HG03108 (cell line): Measurements from ENCODE around the gene UGT3A2.
A peak's percentile ranks its signal among the peaks of the same experiment; 100 is the strongest.

Experiments used
- ATAC-seq: cut with Tn5 transposase; IDR thresholded peaks from one replicate; pipeline ENCODE4 v1.9.1; 2021; ENCODE audit warnings: moderate library complexity; ENCODE audit not compliant: unreplicated experiment

The UGT3A2 gene, protein sequence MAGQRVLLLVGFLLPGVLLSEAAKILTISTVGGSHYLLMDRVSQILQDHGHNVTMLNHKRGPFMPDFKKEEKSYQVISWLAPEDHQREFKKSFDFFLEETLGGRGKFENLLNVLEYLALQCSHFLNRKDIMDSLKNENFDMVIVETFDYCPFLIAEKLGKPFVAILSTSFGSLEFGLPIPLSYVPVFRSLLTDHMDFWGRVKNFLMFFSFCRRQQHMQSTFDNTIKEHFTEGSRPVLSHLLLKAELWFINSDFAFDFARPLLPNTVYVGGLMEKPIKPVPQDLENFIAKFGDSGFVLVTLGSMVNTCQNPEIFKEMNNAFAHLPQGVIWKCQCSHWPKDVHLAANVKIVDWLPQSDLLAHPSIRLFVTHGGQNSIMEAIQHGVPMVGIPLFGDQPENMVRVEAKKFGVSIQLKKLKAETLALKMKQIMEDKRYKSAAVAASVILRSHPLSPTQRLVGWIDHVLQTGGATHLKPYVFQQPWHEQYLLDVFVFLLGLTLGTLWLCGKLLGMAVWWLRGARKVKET

DNA sequence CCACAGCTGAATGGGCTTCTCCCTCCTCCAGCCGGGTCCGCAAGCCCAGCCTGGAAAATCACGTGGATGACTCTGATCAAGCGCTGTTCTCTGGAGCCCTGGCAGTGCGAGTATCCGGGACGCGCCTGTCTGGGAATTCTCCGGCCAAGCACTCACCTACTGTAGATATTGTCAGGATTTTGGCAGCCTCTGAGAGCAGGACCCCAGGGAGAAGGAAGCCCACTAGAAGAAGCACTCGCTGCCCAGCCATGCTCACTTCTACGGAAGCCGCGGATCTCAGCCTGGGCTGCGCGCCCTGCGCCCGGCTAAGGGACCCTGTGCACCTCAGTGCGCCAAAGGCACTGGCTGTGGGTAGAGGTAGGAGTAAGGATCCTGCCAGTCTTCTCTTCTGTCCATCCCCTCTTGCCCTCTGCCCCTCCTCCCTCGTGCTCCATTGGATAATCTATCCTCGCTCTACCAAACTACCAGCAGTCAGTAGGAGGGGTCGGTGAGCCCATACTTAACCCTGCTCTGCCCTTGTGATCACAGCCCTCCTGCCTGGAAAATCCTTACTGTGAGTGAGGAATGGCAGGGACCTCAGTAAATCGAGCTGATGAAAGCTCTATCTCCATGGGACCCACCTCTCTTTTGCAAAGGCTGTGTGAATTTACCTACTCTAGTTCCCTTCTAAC, at the start of gene UGT3A2:
UGT3A2 (minus strand) TSS at position 343 of the 671 bp plus-strand sequence; CDS start at position 250, 93 bp downstream.
- ATAC-seq = no peak

- ATAC-seq = no peak
Measured at GRCh38 chr5:36111238-36111637, 44.6 kb upstream of the UGT3A2 start.

DNA sequence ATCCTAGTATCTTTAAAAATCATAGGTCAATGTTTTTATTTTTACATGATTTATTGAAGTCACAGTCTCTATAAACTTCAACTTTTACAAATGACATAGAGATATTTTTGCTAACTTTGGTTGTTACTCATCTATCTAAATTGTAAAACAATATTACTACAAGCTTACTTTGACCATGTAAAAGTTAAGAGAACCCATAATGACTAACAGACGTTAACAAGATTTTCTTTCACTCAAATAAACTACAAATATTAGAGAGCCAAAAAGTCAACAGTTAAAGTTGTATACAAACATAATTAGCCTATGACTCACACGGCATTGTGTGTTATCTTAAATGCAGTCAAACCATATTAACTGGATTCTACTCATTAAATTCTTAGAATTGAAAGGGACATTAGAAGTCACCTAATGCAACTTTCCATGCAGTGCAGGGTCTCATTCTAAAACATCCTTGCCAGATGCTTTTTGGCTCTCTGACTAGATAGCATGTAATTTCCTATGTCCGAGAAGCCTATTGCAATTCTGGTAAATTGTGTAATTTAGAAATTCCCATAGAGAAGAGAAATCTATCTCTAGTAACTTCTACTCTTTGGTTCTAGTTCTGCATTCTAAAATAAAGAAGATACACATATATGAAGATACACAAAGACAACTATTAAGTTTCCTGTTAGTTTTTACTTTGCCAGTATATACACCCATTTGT, 42.2 kb upstream of the UGT3A2 start:
- no peak for ATAC-seq

GRCh38 chr5:36105819-36106218, 39.1 kb upstream of the UGT3A2 start:
- no peak for ATAC-seq

- ATAC-seq = no peak
Measured at GRCh38 chr5:36099748-36100147, 33.1 kb upstream of the UGT3A2 start.

DNA sequence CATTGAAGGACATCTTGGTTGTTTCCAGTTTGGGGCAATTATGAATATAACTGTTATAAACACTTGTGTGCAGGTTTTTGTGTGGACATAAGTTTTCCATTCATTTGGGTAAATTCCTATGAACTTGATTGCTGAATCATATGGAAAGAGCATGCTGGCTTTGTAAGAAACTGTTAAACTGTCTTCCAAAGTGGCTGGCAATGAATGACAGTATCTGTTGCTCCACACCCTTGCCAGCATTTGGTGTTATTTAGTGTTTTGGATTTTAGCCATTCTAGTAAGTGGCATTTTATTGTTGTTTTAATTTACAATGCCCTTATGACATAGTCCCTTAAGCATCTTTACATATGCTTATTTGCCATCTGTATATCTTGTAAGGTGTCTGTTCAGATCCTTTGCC, 29.8 kb upstream of the UGT3A2 start:
- ATAC-seq = no peak

DNA sequence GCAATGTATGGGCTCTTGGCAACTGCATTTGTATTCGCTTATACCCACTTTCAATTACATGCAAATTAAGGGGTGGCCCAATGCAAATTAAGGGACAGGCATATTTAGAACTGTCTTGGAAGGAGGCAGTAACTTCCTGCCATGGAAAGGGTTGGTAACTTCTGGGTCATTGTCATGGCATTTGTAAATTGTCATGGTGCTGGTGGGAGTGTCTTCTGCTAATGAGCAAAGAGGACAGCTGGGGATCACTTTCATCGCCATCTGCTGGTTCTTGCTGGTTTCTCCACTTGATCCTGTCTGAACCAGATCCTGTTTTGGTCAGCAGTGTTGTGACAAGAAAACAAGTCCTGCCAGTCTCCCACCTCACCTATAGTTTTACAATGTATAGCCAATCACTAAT, 23.3 kb upstream of the UGT3A2 start:
- no peak for ATAC-seq

- ATAC-seq = peak; percentile 83
Measured at GRCh38 chr5:36079200-36079781, 12.6 kb upstream of the UGT3A2 start.

- no peak for ATAC-seq
Measured at GRCh38 chr5:36078430-36078829, 11.7 kb upstream of the UGT3A2 start.

- ATAC-seq = peak; percentile 82
Measured at GRCh38 chr5:36073595-36074216, 7.0 kb upstream of the UGT3A2 start.

DNA sequence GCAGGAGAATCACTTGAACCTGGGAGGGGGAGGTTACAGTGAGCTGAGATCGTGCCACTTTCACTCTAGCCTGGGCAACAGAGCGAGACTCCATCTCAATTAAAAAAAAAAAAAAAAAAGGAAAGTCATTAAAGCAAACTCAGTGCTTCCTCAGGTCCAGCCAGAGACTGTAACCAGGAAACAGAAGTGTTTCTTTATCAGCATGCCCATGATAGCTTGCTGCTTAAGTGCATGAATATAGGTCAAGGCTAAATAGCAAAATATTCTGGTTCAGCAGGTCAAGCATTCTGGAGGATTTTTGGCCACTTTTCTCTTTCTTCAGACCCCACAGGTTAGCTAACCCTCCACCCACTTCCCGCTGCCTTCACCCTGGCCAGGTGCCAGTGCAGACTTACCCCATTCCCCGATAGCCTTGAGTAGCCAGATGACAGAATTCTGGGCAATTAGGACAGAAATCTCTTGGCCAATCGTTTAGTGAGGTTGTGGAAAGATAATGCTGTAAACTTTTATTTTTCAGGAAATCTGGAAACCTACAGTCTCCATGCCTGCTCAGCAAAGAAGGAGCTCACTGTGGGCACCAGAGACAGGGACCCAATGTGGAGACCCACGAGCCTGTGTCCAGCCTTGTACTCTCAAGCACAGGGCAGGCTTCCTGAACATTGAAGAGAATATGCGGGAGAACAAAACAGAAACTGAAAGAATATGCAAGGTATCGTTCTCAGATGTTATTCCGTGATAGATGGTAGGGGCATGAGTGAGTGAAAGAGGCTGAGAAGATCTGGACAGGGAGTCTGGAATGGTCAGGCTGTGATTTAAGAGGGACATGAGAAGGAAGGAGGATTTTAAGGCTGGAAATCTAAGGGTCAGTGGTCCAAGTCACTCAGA, 4.2 kb upstream of the UGT3A2 start:
- peak; percentile 61 for ATAC-seq

- no peak for ATAC-seq
Measured at GRCh38 chr5:36068751-36069281, 2.1 kb upstream of the UGT3A2 start.

- ATAC-seq = no peak
Measured at GRCh38 chr5:36066001-36066539, 612 bp downstream of the UGT3A2 start.

GRCh38 chr5:36060420-36060887, 6.2 kb downstream of the UGT3A2 start:
- ATAC-seq = no peak

DNA sequence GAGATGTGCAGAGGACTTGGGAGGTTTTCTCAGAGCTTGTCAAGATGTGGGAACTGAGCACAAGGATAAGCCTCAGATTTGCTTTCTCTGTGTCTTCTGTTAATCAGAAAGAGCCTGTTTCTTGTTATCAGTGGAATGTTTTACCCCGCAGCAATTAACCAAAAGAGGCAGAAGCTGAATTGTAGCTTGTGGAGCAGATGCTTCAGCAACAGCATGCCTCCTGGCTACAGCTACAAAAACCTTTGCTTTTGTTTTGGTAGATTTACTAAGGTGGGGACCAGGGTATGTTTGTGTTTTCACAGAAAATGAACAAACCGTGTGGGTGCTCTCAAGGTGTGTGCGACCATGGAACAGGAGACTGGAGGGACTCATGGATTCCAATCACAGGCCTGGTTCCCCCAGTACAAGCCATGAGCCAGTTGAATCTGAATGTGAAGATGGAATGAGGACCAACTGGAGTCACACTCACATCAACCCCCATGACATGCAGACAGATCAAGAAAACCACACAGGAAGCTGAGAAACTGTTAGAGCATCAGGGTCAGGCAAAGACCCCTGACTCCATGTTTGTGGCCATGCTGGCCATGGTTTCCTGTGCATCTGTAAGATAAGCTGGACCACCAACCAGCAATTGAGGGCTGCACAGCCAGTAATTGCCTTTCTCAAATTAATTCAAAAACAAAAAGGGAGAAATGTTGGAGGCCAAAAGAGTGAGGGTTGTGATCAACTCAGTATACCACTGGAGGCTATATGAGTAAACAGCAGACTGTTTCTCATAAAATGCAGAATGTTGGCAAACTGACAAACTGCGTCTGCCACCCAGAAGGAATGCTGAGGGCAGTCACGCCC, 6.9 kb downstream of the UGT3A2 start:
- no peak for ATAC-seq

DNA sequence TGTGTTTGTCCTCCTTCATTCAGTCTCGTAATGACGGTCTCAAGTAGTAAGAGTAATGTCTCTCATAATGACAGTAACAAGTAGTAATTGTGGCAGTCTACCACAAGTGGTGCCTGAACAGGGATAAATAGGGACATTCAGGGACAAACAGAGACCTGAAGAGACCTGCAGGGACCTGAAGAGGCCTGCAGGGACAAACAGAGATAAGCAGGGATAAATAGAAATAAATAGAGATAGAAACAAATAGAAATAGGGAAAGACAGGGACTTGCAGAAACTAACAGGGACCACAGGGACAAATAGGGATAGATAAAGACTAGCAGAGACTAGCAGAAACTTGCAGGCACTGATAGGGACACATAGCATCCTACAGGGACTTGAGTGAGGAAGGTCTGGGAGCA, 7.9 kb downstream of the UGT3A2 start:
- no peak for ATAC-seq

DNA sequence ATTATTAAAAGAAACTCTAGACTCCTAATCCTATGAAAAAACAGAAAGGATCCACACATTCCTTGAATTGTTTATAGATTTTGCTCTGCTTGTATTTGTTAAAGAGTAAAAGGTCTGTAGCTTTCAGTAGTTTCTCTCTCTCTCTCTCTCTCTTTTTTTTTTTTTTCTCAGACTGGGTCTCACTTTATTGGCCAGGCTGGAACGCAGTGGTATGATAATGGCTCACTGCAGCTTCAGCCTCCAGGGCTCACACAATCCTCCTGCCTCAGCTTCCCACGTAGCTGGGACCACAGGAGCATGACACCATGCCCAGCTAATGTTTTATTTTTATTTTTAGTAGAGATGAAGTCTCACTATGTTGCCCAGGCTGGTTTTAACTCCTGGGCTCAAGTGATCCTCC, 9.3 kb downstream of the UGT3A2 start:
- no peak for ATAC-seq

GRCh38 chr5:36056422-36056821, 10.3 kb downstream of the UGT3A2 start:
- ATAC-seq = no peak
